ENCODE measurements around the gene CCNG1.

The CCNG1 gene

DNA sequence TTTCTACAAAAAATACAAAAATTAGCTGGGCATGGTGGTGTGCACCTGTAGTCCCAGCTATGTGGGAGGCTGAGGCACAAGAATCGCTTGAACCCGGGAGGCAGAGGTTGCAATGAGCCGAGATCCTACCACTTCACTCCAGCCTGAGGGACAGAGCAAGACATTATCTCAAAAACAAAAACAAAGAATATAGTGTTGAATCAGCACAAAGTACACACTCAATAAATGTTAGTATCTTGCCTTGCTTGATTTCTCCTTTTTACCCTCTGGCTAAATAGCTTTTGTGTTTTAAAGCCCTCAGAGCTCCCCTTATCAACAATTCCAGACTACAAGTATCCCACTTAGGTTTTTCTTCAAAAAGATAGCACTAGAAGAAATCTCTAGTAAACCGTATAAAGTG, 37.5 kb upstream of the CCNG1 start:
- Histone ChIP-seq H3K4me1 (ENCODE audit: insufficient read depth, low read length) (no peaks in the 10 kb centered on the region), H2AFZ (ENCODE audit: low read depth, low read length) (no peak overlapping the region), H3K27ac (ENCODE audit: low read length) (no peak overlapping the region), H3K4me3 (ENCODE audit: low read depth in 1 of 2, low read length in 2 of 2) (no peak overlapping the region), H3K9me3 (ENCODE audit: insufficient read depth, low read length, severe bottlenecking) (no peaks in the 10 kb centered on the region), H4K20me1 (ENCODE audit: insufficient read depth, low read length) (no peaks in the 10 kb centered on the region), H3K27me3 (ENCODE audit: insufficient read depth, low read length, poor library complexity) (no peaks in the 10 kb centered on the region), H3K9ac (ENCODE audit: low read depth, low read length) (no peak overlapping the region), H3K36me3 (ENCODE audit: insufficient read depth, low read length) (no peaks in the 10 kb centered on the region), H3K79me2 (ENCODE audit: insufficient read depth, low read length) (no peaks in the 10 kb centered on the region), H3K4me2 (ENCODE audit: insufficient read depth, low read length) (no peak overlapping the region)
- ATAC-seq (ENCODE audit: insufficient read depth, low read depth) (no peak), DNase-seq (no peak)
- TF ChIP-seq, protein P1, sequence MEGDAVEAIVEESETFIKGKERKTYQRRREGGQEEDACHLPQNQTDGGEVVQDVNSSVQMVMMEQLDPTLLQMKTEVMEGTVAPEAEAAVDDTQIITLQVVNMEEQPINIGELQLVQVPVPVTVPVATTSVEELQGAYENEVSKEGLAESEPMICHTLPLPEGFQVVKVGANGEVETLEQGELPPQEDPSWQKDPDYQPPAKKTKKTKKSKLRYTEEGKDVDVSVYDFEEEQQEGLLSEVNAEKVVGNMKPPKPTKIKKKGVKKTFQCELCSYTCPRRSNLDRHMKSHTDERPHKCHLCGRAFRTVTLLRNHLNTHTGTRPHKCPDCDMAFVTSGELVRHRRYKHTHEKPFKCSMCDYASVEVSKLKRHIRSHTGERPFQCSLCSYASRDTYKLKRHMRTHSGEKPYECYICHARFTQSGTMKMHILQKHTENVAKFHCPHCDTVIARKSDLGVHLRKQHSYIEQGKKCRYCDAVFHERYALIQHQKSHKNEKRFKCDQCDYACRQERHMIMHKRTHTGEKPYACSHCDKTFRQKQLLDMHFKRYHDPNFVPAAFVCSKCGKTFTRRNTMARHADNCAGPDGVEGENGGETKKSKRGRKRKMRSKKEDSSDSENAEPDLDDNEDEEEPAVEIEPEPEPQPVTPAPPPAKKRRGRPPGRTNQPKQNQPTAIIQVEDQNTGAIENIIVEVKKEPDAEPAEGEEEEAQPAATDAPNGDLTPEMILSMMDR (IDR thresholded peaks at IDR 0.05; ENCODE audit: borderline replicate concordance, extremely low read depth, low read length, poor library complexity, severe bottlenecking) = no peak
- TF ChIP-seq EZH2 (IDR thresholded peaks at IDR 0.05; ENCODE audit: borderline replicate concordance, low read depth, low read length, severe bottlenecking) = no peak

GRCh38 chr5:163401271-163401670, 36.1 kb upstream of the CCNG1 start:
- TF ChIP-seq EZH2 (IDR thresholded peaks at IDR 0.05; ENCODE audit: borderline replicate concordance, low read depth, low read length, severe bottlenecking) = no peak
- TF ChIP-seq, protein P1 (IDR thresholded peaks at IDR 0.05; ENCODE audit: borderline replicate concordance, extremely low read depth, low read length, poor library complexity, severe bottlenecking) = no peak
- Histone ChIP-seq H2AFZ (ENCODE audit: low read depth, low read length) (no peak overlapping the region), H3K36me3 (ENCODE audit: insufficient read depth, low read length) (no peaks in the 10 kb centered on the region), H3K4me2 (ENCODE audit: insufficient read depth, low read length) (no peak overlapping the region), H3K79me2 (ENCODE audit: insufficient read depth, low read length) (no peaks in the 10 kb centered on the region), H3K4me3 (ENCODE audit: low read depth in 1 of 2, low read length in 2 of 2) (no peak overlapping the region), H3K9ac (ENCODE audit: low read depth, low read length) (no peak overlapping the region), H4K20me1 (ENCODE audit: insufficient read depth, low read length) (no peaks in the 10 kb centered on the region), H3K9me3 (ENCODE audit: insufficient read depth, low read length, severe bottlenecking) (no peaks in the 10 kb centered on the region), H3K4me1 (ENCODE audit: insufficient read depth, low read length) (no peaks in the 10 kb centered on the region), H3K27me3 (ENCODE audit: insufficient read depth, low read length, poor library complexity) (no peaks in the 10 kb centered on the region), H3K27ac (ENCODE audit: low read length) (no peak overlapping the region)
- DNase-seq (no peak), ATAC-seq (ENCODE audit: insufficient read depth, low read depth) (no peak)

DNA sequence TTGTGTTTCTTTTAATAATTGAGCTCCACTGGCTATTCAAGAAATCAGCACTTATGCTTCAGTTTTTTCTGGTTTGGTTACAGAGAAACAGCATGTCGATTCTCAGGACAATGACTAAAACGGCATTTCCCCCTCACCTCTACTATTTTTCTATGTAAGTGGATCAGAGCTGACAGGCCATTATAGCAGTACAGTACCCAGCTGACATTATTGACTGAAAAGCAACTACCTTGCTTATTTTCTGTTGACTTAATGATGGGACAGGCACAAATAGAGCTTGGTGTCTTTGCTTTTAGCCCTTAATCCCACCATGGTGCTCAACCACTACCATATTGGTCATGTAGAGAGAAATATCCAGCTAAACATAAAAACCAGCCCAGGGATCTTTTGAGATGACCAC, 35.4 kb upstream of the CCNG1 start:
- H3K4me3 ChIP-seq (ENCODE audit: low read depth in 1 of 2, low read length in 2 of 2) = no peak overlapping the region
- no peak for ATAC-seq (ENCODE audit: insufficient read depth, low read depth)
- no peak overlapping the region for H2AFZ ChIP-seq (ENCODE audit: low read depth, low read length)
- H3K79me2 ChIP-seq (ENCODE audit: insufficient read depth, low read length) = no peaks in the 10 kb centered on the region
- no peaks in the 10 kb centered on the region for H3K9me3 ChIP-seq (ENCODE audit: insufficient read depth, low read length, severe bottlenecking)
- no peak overlapping the region for H3K4me2 ChIP-seq (ENCODE audit: insufficient read depth, low read length)
- H3K27ac ChIP-seq (ENCODE audit: low read length) = no peak overlapping the region
- H3K27me3 ChIP-seq (ENCODE audit: insufficient read depth, low read length, poor library complexity) = no peaks in the 10 kb centered on the region
- H4K20me1 ChIP-seq (ENCODE audit: insufficient read depth, low read length) = no peaks in the 10 kb centered on the region
- peaks cover 2% of the 10 kb centered on the region; the same call in 1 of the 2 replicates for H3K4me1 ChIP-seq (ENCODE audit: insufficient read depth, low read length)
- TF ChIP-seq, protein P1 (IDR thresholded peaks at IDR 0.05; ENCODE audit: borderline replicate concordance, extremely low read depth, low read length, poor library complexity, severe bottlenecking) = no peak
- no peak for TF ChIP-seq EZH2 (IDR thresholded peaks at IDR 0.05; ENCODE audit: borderline replicate concordance, low read depth, low read length, severe bottlenecking)
- no peak for DNase-seq
- no peaks in the 10 kb centered on the region for H3K36me3 ChIP-seq (ENCODE audit: insufficient read depth, low read length)
- no peak overlapping the region for H3K9ac ChIP-seq (ENCODE audit: low read depth, low read length)
